ENCODE data around the gene HINFP.

- TF ChIP-seq POLR2AphosphoS5 (IDR thresholded peaks at IDR 0.05): no peak
- no peak for TF ChIP-seq POLR2A (IDR thresholded peaks at IDR 0.05)
Measured at GRCh38 chr11:119154178-119154577, 32.8 kb downstream of the HINFP start.

Data from prostate gland (tissue), 1 donor.